IMR-90 (cell line): ENCODE measurements around the gene AADACL3.

Source experiments
- BHLHE40 ChIP-seq: fragments of 150-350 bp; IDR thresholded peaks from 2 replicates; pipeline ENCODE4 v1.6.1; 2016; ENCODE audit warnings: mild to moderate bottlenecking, low read depth, low read length
- CEBPB ChIP-seq: IDR thresholded peaks from 2 replicates; pipeline ENCODE4 v1.6.1; 2012; ENCODE audit warnings: low read depth, low read length, improper control_type of control experiment
- CHD1 ChIP-seq: IDR thresholded peaks from 2 replicates; pipeline ENCODE4 v1.6.1; 2012; ENCODE audit warnings: low read depth, low read length, improper control_type of control experiment
- FOS ChIP-seq: fragments of 150-350 bp; IDR thresholded peaks from 2 replicates; pipeline ENCODE4 v1.6.1; 2016; ENCODE audit warnings: low read depth, low read length
- MAZ ChIP-seq: IDR thresholded peaks from 2 replicates; pipeline ENCODE4 v1.6.1; 2012; ENCODE audit warnings: low read depth, mild to moderate bottlenecking, low read length, improper control_type of control experiment, moderate library complexity, borderline replicate concordance
- NFE2L2 ChIP-seq: fragments of 150-350 bp; IDR thresholded peaks from 2 replicates; pipeline ENCODE4 v1.6.1; 2016; ENCODE audit warnings: low read depth, mild to moderate bottlenecking, low read length
- POLR2A ChIP-seq: IDR thresholded peaks from 2 replicates; pipeline ENCODE4 v1.6.1; 2012; ENCODE audit warnings: mild to moderate bottlenecking, low read depth, low read length
- RAD21 ChIP-seq: IDR thresholded peaks from 2 replicates; pipeline ENCODE4 v1.6.1; 2012; ENCODE audit warnings: low read length, improper control_type of control experiment
- RCOR1 ChIP-seq: IDR thresholded peaks from 2 replicates; pipeline ENCODE4 v1.6.1; 2012; ENCODE audit warnings: mild to moderate bottlenecking, low read length, improper control_type of control experiment; ENCODE audit not compliant: insufficient replicate concordance
- TF ChIP-seq, protein P1 (sequence below): conservative IDR thresholded peaks from 2 replicates; pipeline ENCODE4 v1.5.1; 2012; ENCODE audit warnings: mild to moderate bottlenecking, low read depth, low read length, improper control_type of control experiment
- TF ChIP-seq, protein P2 (sequence below): fragments of 150-350 bp; IDR thresholded peaks from 2 replicates; pipeline ENCODE4 v1.6.1; 2017; ENCODE audit warnings: mild to moderate bottlenecking, antibody characterized with exemption, low read length, low read depth

DNA sequence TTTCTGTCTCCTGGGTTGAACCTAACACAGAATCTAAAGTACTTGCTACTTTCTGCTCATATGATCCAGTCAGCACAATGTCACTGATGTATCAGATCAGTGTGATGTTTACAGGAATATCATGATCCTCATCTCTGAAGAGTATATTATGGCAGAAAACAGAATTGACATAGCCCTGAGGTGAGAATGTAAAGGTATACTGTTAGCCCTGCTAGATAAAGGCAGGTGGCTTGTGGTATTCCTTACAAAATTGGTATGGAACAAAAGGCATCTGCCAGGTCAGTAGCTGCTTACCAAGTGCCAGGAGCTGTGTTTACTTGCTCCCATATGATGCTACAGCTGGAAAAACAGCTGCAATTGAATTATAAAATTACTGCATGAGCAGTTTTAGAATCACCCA lies 41.6 kb upstream of the AADACL3 start:
- TF ChIP-seq BHLHE40 = no peak
- TF ChIP-seq, protein P1, sequence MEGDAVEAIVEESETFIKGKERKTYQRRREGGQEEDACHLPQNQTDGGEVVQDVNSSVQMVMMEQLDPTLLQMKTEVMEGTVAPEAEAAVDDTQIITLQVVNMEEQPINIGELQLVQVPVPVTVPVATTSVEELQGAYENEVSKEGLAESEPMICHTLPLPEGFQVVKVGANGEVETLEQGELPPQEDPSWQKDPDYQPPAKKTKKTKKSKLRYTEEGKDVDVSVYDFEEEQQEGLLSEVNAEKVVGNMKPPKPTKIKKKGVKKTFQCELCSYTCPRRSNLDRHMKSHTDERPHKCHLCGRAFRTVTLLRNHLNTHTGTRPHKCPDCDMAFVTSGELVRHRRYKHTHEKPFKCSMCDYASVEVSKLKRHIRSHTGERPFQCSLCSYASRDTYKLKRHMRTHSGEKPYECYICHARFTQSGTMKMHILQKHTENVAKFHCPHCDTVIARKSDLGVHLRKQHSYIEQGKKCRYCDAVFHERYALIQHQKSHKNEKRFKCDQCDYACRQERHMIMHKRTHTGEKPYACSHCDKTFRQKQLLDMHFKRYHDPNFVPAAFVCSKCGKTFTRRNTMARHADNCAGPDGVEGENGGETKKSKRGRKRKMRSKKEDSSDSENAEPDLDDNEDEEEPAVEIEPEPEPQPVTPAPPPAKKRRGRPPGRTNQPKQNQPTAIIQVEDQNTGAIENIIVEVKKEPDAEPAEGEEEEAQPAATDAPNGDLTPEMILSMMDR = no peak
- no peak for TF ChIP-seq POLR2A
- TF ChIP-seq, protein P2, sequence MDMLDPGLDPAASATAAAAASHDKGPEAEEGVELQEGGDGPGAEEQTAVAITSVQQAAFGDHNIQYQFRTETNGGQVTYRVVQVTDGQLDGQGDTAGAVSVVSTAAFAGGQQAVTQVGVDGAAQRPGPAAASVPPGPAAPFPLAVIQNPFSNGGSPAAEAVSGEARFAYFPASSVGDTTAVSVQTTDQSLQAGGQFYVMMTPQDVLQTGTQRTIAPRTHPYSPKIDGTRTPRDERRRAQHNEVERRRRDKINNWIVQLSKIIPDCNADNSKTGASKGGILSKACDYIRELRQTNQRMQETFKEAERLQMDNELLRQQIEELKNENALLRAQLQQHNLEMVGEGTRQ = no peak
- TF ChIP-seq RAD21 = no peak
- TF ChIP-seq CEBPB = no peak
- no peak for TF ChIP-seq NFE2L2
- no peak for TF ChIP-seq CHD1
- no peak for TF ChIP-seq RCOR1
- TF ChIP-seq MAZ = no peak
- TF ChIP-seq FOS = no peak
